Measurements from ENCODE around the gene A4GALT. TPM values are rescaled to one million over a fixed set of nuclear protein-coding genes. Genes with fewer than 3 reads are reported as not detected.

Gene A4GALT
- total RNA-seq, 1 donor from 2014 or later: 94.9 TPM

DNA sequence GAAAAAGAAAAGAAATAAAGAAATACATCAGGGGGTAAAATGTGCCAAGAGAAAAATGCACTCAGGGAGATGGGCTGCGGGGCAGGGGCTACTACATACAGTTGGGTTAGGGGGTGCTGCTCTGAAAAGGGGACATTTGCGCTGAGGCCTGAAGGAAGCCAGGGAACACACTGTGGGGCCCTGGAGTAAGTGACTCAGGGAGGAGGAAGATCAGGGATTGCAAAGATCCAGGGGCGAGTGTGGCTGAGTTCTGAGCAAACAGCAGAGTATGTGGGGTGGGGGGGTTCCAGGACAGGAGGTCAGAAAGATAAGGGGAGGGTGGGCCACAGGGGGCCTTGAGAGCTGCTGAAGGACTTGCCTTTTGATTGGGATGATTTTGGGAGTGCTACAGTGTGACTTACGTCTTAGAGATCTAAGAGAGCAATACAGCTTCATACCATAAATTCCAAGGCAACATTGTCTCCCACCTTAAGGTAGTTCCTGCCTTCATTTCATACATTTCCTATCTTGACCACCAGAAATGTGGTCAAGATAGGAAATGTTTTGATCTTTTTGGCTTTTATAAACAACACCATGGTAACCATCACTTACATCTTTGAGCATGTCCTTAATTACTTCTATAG lies 5.8 kb downstream of the A4GALT start:
- Histone ChIP-seq H3K36me3 (peaks cover 20% of the 10 kb centered on the region), H3K4me3 (no peak overlapping the region), H3K4me1 (peaks cover 90% of the 10 kb centered on the region), H3K27me3 (ENCODE audit: low read depth) (no peaks in the 10 kb centered on the region), H3K9me3 (replicated peaks) (peaks cover 11% of the 10 kb centered on the region), H3K27ac (replicated peaks) (peak overlapping the region; percentile 99)
- intact Hi-C loops (cut with micrococcal nuclease): no loop called here
- TF ChIP-seq CTCF (IDR thresholded peaks at IDR 0.05; ENCODE audit: borderline replicate concordance): no peak
- DNase-seq: no peak

- Histone ChIP-seq H3K4me1 (peaks cover 84% of the 10 kb centered on the region), H3K4me3 (no peak overlapping the region), H3K9me3 (replicated peaks) (peaks cover 17% of the 10 kb centered on the region), H3K36me3 (peaks cover 26% of the 10 kb centered on the region), H3K27me3 (ENCODE audit: low read depth) (no peaks in the 10 kb centered on the region), H3K27ac (replicated peaks) (peak overlapping the region; percentile 99)
- TF ChIP-seq CTCF (IDR thresholded peaks at IDR 0.05; ENCODE audit: borderline replicate concordance): no peak
- no peak for DNase-seq
- intact Hi-C loops (cut with micrococcal nuclease): no loop called here
These were observed 6.4 kb downstream of the A4GALT start for GRCh38 chr22:42714308-42714707.

GRCh38 chr22:42711895-42712837 lies 8.5 kb downstream of the A4GALT start:
- H3K27me3 ChIP-seq (ENCODE audit: low read depth): no peaks in the 10 kb centered on the region
- H3K9me3 ChIP-seq (replicated peaks): peaks cover 20% of the 10 kb centered on the region
- H3K36me3 ChIP-seq: peaks cover 22% of the 10 kb centered on the region
- H3K4me1 ChIP-seq: peaks cover 80% of the 10 kb centered on the region
- intact Hi-C loops (cut with micrococcal nuclease): no loop called here
- DNase-seq: no peak
- no peak for TF ChIP-seq CTCF (IDR thresholded peaks at IDR 0.05; ENCODE audit: borderline replicate concordance)
- peak overlapping the region; percentile 8 for H3K4me3 ChIP-seq
- peak overlapping the region; percentile 99 for H3K27ac ChIP-seq (replicated peaks)

GRCh38 chr22:42711281-42711731 lies 9.4 kb downstream of the A4GALT start:
- no peak for DNase-seq
- H3K9me3 ChIP-seq (replicated peaks): peaks cover 20% of the 10 kb centered on the region
- peak overlapping the region; percentile 99 for H3K27ac ChIP-seq (replicated peaks)
- H3K4me3 ChIP-seq: peak overlapping the region; percentile 6
- TF ChIP-seq CTCF (IDR thresholded peaks at IDR 0.05; ENCODE audit: borderline replicate concordance): no peak
- H3K36me3 ChIP-seq: peaks cover 22% of the 10 kb centered on the region
- no peaks in the 10 kb centered on the region for H3K27me3 ChIP-seq (ENCODE audit: low read depth)
- H3K4me1 ChIP-seq: peaks cover 79% of the 10 kb centered on the region
- intact Hi-C loops (cut with micrococcal nuclease): no loop called here

DNA sequence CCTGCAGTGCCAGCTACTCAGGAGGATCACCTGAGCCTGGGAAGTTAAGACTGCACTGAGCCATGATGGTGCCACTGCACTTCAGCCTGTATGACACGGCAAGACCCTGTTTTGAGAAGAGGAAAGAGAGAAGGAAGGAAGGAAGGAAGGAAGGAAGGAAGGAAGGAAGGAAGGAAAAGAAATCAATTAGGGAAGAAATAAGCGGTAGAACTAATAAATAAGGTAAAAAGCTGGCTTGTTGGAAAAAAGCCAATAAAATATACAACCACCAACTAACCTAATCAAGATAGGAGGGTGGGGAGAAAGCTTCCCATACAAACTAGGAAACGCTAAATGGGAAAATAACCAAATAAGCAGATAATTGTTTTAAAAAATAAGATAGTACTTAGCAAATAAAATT lies 12.3 kb downstream of the A4GALT start:
- H3K27me3 ChIP-seq (ENCODE audit: low read depth): no peaks in the 10 kb centered on the region
- peaks cover 20% of the 10 kb centered on the region for H3K9me3 ChIP-seq (replicated peaks)
- peaks cover 21% of the 10 kb centered on the region for H3K36me3 ChIP-seq
- intact Hi-C loops (cut with micrococcal nuclease): no loop called here
- H3K27ac ChIP-seq (replicated peaks): peak overlapping the region; percentile 68
- peaks cover 74% of the 10 kb centered on the region for H3K4me1 ChIP-seq
- DNase-seq: no peak
- H3K4me3 ChIP-seq: no peak overlapping the region
- TF ChIP-seq CTCF (IDR thresholded peaks at IDR 0.05; ENCODE audit: borderline replicate concordance): no peak

Data from left ventricle myocardium inferior (tissue), 1 donor.